Measurements from ENCODE around the gene TRPV4.
A peak's percentile ranks its signal among the peaks of the same experiment; 100 is the strongest.

TRPV4 gene

GRCh38 chr12:109844091-109844490 is 10.9 kb upstream of the TRPV4 start:
- H3K27ac ChIP-seq (ENCODE audit: extremely low read depth, low read depth, low read length), result no peak overlapping the region
- ChIA-PET CTCF (interaction anchor here (0.6 to 4.7 kb wide), 10 partner anchors 9 to 197 kb away, joined by 4 to 131 read pairs (median 10); no protein-coding TSS in a partner anchor), POLR2A (no interaction called here)
- H3K9me3 ChIP-seq (ENCODE audit: control insufficient read depth, insufficient read depth, low read depth, low read length), result no peaks in the 10 kb centered on the region
- no peak for TF ChIP-seq YY2 (tag by site-specific recombination; IDR thresholded peaks at IDR 0.05)
- no peak for TF ChIP-seq GLI2 (tag by site-specific recombination; IDR thresholded peaks at IDR 0.05; ENCODE audit: borderline replicate concordance, low read depth)
- no peak for TF ChIP-seq ZNF211 (tag by site-specific recombination; IDR thresholded peaks at IDR 0.05; ENCODE audit: low read depth)
- TF ChIP-seq ZNF596 (tag by site-specific recombination; IDR thresholded peaks at IDR 0.05), result no peak
- TF ChIP-seq ZNF48 (tag by site-specific recombination; IDR thresholded peaks at IDR 0.05), result no peak
- TF ChIP-seq ZNF658 (tag by site-specific recombination; IDR thresholded peaks at IDR 0.05), result no peak
- no peak for TF ChIP-seq KLF8 (tag by site-specific recombination; IDR thresholded peaks at IDR 0.05)
- no peak for TF ChIP-seq ZNF623 (tag by site-specific recombination; IDR thresholded peaks at IDR 0.05)
- TF ChIP-seq ZEB2 (tag by site-specific recombination; IDR thresholded peaks at IDR 0.05), result no peak
- H3K36me3 ChIP-seq (ENCODE audit: control insufficient read depth in 2 of 2, insufficient read depth in 1 of 2, low read length in 2 of 2), result no peaks in the 10 kb centered on the region
- H3K4me1 ChIP-seq (ENCODE audit: control insufficient read depth, insufficient read depth, low read length), result no peaks in the 10 kb centered on the region
- H3K4me3 ChIP-seq (ENCODE audit: low read depth, low read length), result no peak overlapping the region

GRCh38 chr12:109842021-109842420 is 8.8 kb upstream of the TRPV4 start:
- ChIA-PET POLR2A (no interaction called here), CTCF (interaction anchor here (0.6 to 4.7 kb wide), 5 partner anchors 10 to 109 kb away, joined by 3 to 131 read pairs (median 6); no protein-coding TSS in a partner anchor)
- Histone ChIP-seq H3K36me3 (ENCODE audit: control insufficient read depth in 2 of 2, insufficient read depth in 1 of 2, low read length in 2 of 2) (no peaks in the 10 kb centered on the region), H3K4me1 (ENCODE audit: control insufficient read depth, insufficient read depth, low read length) (no peaks in the 10 kb centered on the region), H3K4me3 (ENCODE audit: low read depth, low read length) (no peak overlapping the region), H3K9me3 (ENCODE audit: control insufficient read depth, insufficient read depth, low read depth, low read length) (no peaks in the 10 kb centered on the region), H3K27ac (ENCODE audit: extremely low read depth, low read depth, low read length) (no peak overlapping the region)
- 0 out of 2 replicates have a peak, but pooled peaks have one; percentile 16 for TF ChIP-seq ZBTB17 (tag by site-specific recombination; IDR thresholded peaks at IDR 0.05)
- no peak for TF ChIP-seq ZNF544 (tag by site-specific recombination; IDR thresholded peaks at IDR 0.05)
- no peak for TF ChIP-seq ZNF600 (tag by site-specific recombination; IDR thresholded peaks at IDR 0.05)
- TF ChIP-seq ZNF664 (tag by site-specific recombination; IDR thresholded peaks at IDR 0.05), result peak; percentile 90

- POLR2A ChIA-PET, result no interaction called here
- no peaks in the 10 kb centered on the region for H3K36me3 ChIP-seq (ENCODE audit: control insufficient read depth in 2 of 2, insufficient read depth in 1 of 2, low read length in 2 of 2)
- no peak overlapping the region for H3K27ac ChIP-seq (ENCODE audit: extremely low read depth, low read depth, low read length)
- H3K9me3 ChIP-seq (ENCODE audit: control insufficient read depth, insufficient read depth, low read depth, low read length), result no peaks in the 10 kb centered on the region
- TF ChIP-seq ZNF518A (tag by site-specific recombination; conservative IDR thresholded peaks at IDR 0.05; ENCODE audit: low read depth) (no peak), ZNF623 (tag by site-specific recombination; IDR thresholded peaks at IDR 0.05) (peak; percentile 97)
- CTCF ChIA-PET, result interaction anchor here (1.1 to 4.7 kb wide), 3 partner anchors 12 to 36 kb away, joined by 7 to 131 read pairs (median 20); no protein-coding TSS in a partner anchor
- no peak overlapping the region for H3K4me3 ChIP-seq (ENCODE audit: low read depth, low read length)
- H3K4me1 ChIP-seq (ENCODE audit: control insufficient read depth, insufficient read depth, low read length), result no peaks in the 10 kb centered on the region
Observed at GRCh38 chr12:109841356-109841755, 8.2 kb upstream of the TRPV4 start.
